Omental fat pad (tissue), 4 donors: Measurements from ENCODE around the gene BPIFB6. TPM values are rescaled to one million over a fixed set of nuclear protein-coding genes. Genes with fewer than 3 reads are reported as not detected.

Source experiments
- ATAC-seq: fragments of 150-250 bp; one replicate; pipeline ENCODE4 v1.9.1; 2016; ENCODE audit warnings: mild to moderate bottlenecking, moderate library complexity; ENCODE audit not compliant: low FRiP score
- DNase-seq: peaks from one replicate; pipeline ENCODE4 v3.0.0-alpha.2; 2019; ENCODE audit warnings: low spot score
- CTCF ChIP-seq, 3 donors: fragments of 450-650 bp; IDR thresholded peaks; one replicate each; pipeline ENCODE4 v1.5.1; 2016 to 2017; ENCODE audit warnings: antibody characterized with exemption in 3 of 3, mild to moderate bottlenecking in 3 of 3, moderate library complexity in 2 of 3
- total RNA-seq, 4 donors: library from RNA; depleted of rRNA; stranded (reverse); fragments of >200 nt; gene quantifications; one replicate each; pipeline ENCODE4 v1.1.0, GENCODE V29; 2016

BPIFB6 gene
- total RNA-seq, 4 donors from 2014 or later, result not detected

GRCh38 chr20:33065785-33066184, 34.3 kb downstream of the BPIFB6 start:
- TF ChIP-seq CTCF (IDR thresholded peaks at IDR 0.05), result no peak
- DNase-seq (no peak), ATAC-seq (no peak)

GRCh38 chr20:33067806-33068205, 36.4 kb downstream of the BPIFB6 start:
- ATAC-seq, result no peak
- TF ChIP-seq CTCF (IDR thresholded peaks at IDR 0.05), result no peak
- DNase-seq, result no peak

- TF ChIP-seq CTCF (IDR thresholded peaks at IDR 0.05), result no peak
- no peak for DNase-seq
- ATAC-seq, result no peak
Observed at GRCh38 chr20:33068251-33068939, 36.9 kb downstream of the BPIFB6 start.

GRCh38 chr20:33069673-33070072, 38.2 kb downstream of the BPIFB6 start:
- DNase-seq (no peak), ATAC-seq (no peak)
- no peak for TF ChIP-seq CTCF (IDR thresholded peaks at IDR 0.05)

GRCh38 chr20:33070111-33071053, 38.9 kb downstream of the BPIFB6 start:
- ATAC-seq, result no peak
- TF ChIP-seq CTCF (IDR thresholded peaks at IDR 0.05), result no peak
- DNase-seq, result no peak

- ATAC-seq, result no peak
- TF ChIP-seq CTCF (IDR thresholded peaks at IDR 0.05), result no peak
Observed at GRCh38 chr20:33071198-33071597, 39.8 kb downstream of the BPIFB6 start.

More at GRCh38 chr20:33071198-33071597, 39.8 kb downstream of the BPIFB6 start:
- DNase-seq, result no peak
